ENCODE measurements around the gene UTP3.

The UTP3 gene

DNA sequence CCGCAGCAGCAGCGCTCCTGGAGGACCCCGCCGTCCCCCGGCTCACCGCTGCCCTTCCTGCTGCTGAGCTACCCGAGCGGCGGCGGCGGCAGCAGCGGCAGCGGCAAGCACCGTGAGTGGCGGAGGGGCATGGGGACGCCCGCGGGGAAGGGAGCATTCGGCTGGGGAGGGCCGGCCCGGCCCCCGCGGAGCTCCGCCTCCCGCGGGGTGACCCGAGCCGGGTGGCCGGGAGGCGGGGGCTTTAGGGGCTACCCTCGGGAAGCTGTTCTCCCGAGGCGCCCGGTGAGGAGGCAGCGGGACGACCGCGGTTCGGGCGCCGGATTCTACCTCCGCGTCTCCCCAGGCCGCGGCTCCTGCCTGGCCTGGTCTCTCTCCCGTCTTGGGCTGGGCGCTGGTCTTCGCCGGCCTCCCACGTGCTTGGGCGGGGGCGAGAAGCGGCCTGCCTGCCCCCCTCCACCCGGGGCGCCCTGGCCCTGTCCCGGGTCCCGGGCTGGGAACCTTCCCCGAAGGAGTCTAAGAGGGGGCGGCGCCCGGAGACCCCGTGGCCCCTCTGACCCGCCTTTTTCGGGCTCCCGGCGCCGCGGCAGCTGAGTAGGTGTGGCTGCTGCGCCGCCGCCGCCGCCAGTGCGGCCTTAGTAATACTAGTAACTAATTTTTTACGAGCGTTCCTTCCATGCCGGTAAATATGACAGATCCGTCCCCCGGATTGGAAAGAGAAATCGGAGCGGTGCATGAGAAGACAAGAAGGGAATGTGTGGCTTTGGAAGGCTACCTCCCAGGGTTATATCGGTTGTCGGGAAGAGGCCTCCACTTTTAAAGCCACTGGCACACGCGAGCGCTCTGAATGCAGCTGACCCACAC, 17.1 kb downstream of the UTP3 start:
- peak overlapping the region; percentile 70 for H2AK5ac ChIP-seq (ENCODE audit: low read depth, low read length)
- no peak overlapping the region for H3K4ac ChIP-seq (ENCODE audit: low read length)
- H3K27me3 ChIP-seq (ENCODE audit: control insufficient read depth in 3 of 3, insufficient read depth in 3 of 3, low read depth in 1 of 3, low read length in 3 of 3) = no peaks in the 10 kb centered on the region
- peak overlapping the region; percentile 79 for H4K91ac ChIP-seq (ENCODE audit: low read depth, low read length, poor library complexity)
- peak overlapping the region; percentile 93 for H3K9ac ChIP-seq (ENCODE audit: low read depth, low read length, poor library complexity)
- H2AFZ ChIP-seq (ENCODE audit: low read length) = peak overlapping the region; percentile 95
- H2BK12ac ChIP-seq (ENCODE audit: low read length) = no peak overlapping the region
- H2BK5ac ChIP-seq (ENCODE audit: low read length) = peak overlapping the region; percentile 93
- H3K18ac ChIP-seq (ENCODE audit: low read length) = peak overlapping the region; percentile 99
- H2BK15ac ChIP-seq (ENCODE audit: low read length) = peak overlapping the region; percentile 94
- no peak overlapping the region for H4K8ac ChIP-seq (ENCODE audit: low read depth, low read length)
- H3K4me1 ChIP-seq (ENCODE audit: control insufficient read depth in 2 of 2, insufficient read depth in 1 of 2, low read depth in 1 of 2, low read length in 2 of 2) = peaks cover 9 to 16% of the 10 kb centered on the region in 2 donors
- no peaks in the 10 kb centered on the region for H3K9me3 ChIP-seq (replicated peaks in 1 of 2; ENCODE audit: control insufficient read depth in 2 of 2, insufficient read depth in 1 of 2, low read depth in 1 of 2, low read length in 2 of 2)
- peak overlapping the region; percentile 66 for H3K4me2 ChIP-seq (ENCODE audit: insufficient read depth, low read length, poor library complexity, severe bottlenecking)
- no peaks in the 10 kb centered on the region for H3K79me1 ChIP-seq (ENCODE audit: low read depth, low read length)
- peak overlapping the region; percentile 31 for H2BK120ac ChIP-seq (ENCODE audit: low read depth, low read length)
- H3K36me3 ChIP-seq (replicated peaks in 1 of 2; ENCODE audit: control insufficient read depth in 2 of 2, insufficient read depth in 2 of 2, low read length in 2 of 2) = peaks cover 0 to 2% of the 10 kb centered on the region in 2 donors
- peak overlapping the region; percentile 67 for H3K27ac ChIP-seq (replicated peaks; ENCODE audit: low read length)
- peak; percentile 72 for DNase-seq (ENCODE audit: low spot score)
- WGBS, 2 donors (ENCODE audit: extremely low coverage in 2 of 2, insufficient read length in 2 of 2, insufficient replicate concordance in 1 of 2) = no CpG with 5 or more reads among the region's 86 CpGs
- H3K14ac ChIP-seq (ENCODE audit: low read length) = no peak overlapping the region
- peak overlapping the region; percentile 90 to 96 for H3K4me3 ChIP-seq (ENCODE audit: low read length in 2 of 2)
- H3K23ac ChIP-seq (ENCODE audit: low read depth, low read length, poor library complexity) = peak overlapping the region; percentile 98

DNA sequence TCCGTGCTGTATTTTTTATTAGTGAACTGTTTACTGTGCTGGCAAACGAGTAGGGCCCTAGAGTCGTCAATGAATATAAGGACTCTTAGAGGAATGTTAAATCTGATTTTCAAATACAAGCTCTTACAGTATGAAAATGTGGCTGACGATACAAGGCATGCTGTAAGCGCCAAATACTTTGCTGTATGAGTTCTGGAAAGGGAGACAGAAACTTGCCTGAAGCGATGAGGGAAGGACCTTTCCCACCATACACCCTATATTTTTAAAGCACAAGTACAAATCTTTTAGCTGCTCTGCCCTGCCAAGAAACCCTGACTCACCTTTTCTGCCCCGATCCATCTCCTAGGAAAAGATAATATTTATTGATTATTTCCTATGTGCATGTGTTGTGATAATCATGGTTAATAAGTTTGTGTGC, 17.7 kb downstream of the UTP3 start:
- H4K91ac ChIP-seq (ENCODE audit: low read depth, low read length, poor library complexity) = no peak overlapping the region
- H3K27me3 ChIP-seq (ENCODE audit: control insufficient read depth in 3 of 3, insufficient read depth in 3 of 3, low read depth in 1 of 3, low read length in 3 of 3) = no peaks in the 10 kb centered on the region
- H3K79me1 ChIP-seq (ENCODE audit: low read depth, low read length) = no peaks in the 10 kb centered on the region
- H3K18ac ChIP-seq (ENCODE audit: low read length) = no peak overlapping the region
- peaks cover 9 to 16% of the 10 kb centered on the region in 2 donors for H3K4me1 ChIP-seq (ENCODE audit: control insufficient read depth in 2 of 2, insufficient read depth in 1 of 2, low read depth in 1 of 2, low read length in 2 of 2)
- no peak overlapping the region for H3K14ac ChIP-seq (ENCODE audit: low read length)
- no peak overlapping the region for H2BK5ac ChIP-seq (ENCODE audit: low read length)
- H3K9ac ChIP-seq (ENCODE audit: low read depth, low read length, poor library complexity) = no peak overlapping the region
- peak overlapping the region; percentile 95 for H2AFZ ChIP-seq (ENCODE audit: low read length)
- H3K4me3 ChIP-seq (ENCODE audit: low read length in 2 of 2) = peak overlapping the region; percentile 90 to 96
- H3K4me2 ChIP-seq (ENCODE audit: insufficient read depth, low read length, poor library complexity, severe bottlenecking) = peak overlapping the region; percentile 66
- H2BK12ac ChIP-seq (ENCODE audit: low read length) = no peak overlapping the region
- no peak overlapping the region for H2BK120ac ChIP-seq (ENCODE audit: low read depth, low read length)
- no peak overlapping the region for H3K23ac ChIP-seq (ENCODE audit: low read depth, low read length, poor library complexity)
- no peak overlapping the region for H2BK15ac ChIP-seq (ENCODE audit: low read length)
- H2AK5ac ChIP-seq (ENCODE audit: low read depth, low read length) = no peak overlapping the region
- H3K9me3 ChIP-seq (replicated peaks in 1 of 2; ENCODE audit: control insufficient read depth in 2 of 2, insufficient read depth in 1 of 2, low read depth in 1 of 2, low read length in 2 of 2) = no peaks in the 10 kb centered on the region
- no peak overlapping the region for H3K27ac ChIP-seq (replicated peaks; ENCODE audit: low read length)
- H3K4ac ChIP-seq (ENCODE audit: low read length) = no peak overlapping the region
- no peak overlapping the region for H4K8ac ChIP-seq (ENCODE audit: low read depth, low read length)
- no peak for DNase-seq (ENCODE audit: low spot score)
- H3K36me3 ChIP-seq (replicated peaks in 1 of 2; ENCODE audit: control insufficient read depth in 2 of 2, insufficient read depth in 2 of 2, low read length in 2 of 2) = peaks cover 0 to 2% of the 10 kb centered on the region in 2 donors
- WGBS, 2 donors (ENCODE audit: extremely low coverage in 2 of 2, insufficient read length in 2 of 2, insufficient replicate concordance in 1 of 2) = no CpG with 5 or more reads among the region's 7 CpGs

DNA sequence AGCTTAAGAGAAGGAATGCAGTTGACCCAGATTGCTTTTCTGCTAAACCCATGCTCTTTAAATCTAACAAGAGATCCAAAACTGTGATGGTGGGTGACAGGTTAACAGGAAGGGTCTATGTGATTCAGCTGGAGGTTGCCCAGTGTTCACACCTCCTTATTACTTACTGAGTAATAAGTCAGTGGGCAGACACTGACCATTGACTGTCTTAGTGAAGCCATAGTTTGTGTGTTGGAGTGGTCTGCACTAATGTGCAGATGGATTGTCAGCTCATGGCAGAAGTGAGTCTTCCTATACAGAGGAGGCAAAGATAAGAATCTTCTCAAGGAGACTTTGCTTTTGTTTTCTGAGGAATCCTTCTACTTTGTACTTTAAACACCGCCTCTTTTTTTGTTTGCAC, 18.2 kb downstream of the UTP3 start:
- Histone ChIP-seq H3K9ac (ENCODE audit: low read depth, low read length, poor library complexity) (no peak overlapping the region), H3K18ac (ENCODE audit: low read length) (no peak overlapping the region), H3K4me1 (ENCODE audit: control insufficient read depth in 2 of 2, insufficient read depth in 1 of 2, low read depth in 1 of 2, low read length in 2 of 2) (peaks cover 9 to 18% of the 10 kb centered on the region in 2 donors), H2BK15ac (ENCODE audit: low read length) (no peak overlapping the region), H3K23ac (ENCODE audit: low read depth, low read length, poor library complexity) (no peak overlapping the region), H3K36me3 (replicated peaks in 1 of 2; ENCODE audit: control insufficient read depth in 2 of 2, insufficient read depth in 2 of 2, low read length in 2 of 2) (peaks cover 0 to 2% of the 10 kb centered on the region in 2 donors), H3K4me3 (ENCODE audit: low read length in 2 of 2) (peak overlapping the region in 1 of 2 donors; percentile 90), H3K4ac (ENCODE audit: low read length) (no peak overlapping the region), H2BK5ac (ENCODE audit: low read length) (no peak overlapping the region), H3K9me3 (replicated peaks in 1 of 2; ENCODE audit: control insufficient read depth in 2 of 2, insufficient read depth in 1 of 2, low read depth in 1 of 2, low read length in 2 of 2) (no peaks in the 10 kb centered on the region), H2AK5ac (ENCODE audit: low read depth, low read length) (no peak overlapping the region), H2AFZ (ENCODE audit: low read length) (no peak overlapping the region), H3K27ac (replicated peaks; ENCODE audit: low read length) (no peak overlapping the region), H3K27me3 (ENCODE audit: control insufficient read depth in 3 of 3, insufficient read depth in 3 of 3, low read depth in 1 of 3, low read length in 3 of 3) (no peaks in the 10 kb centered on the region), H3K14ac (ENCODE audit: low read length) (no peak overlapping the region), H2BK120ac (ENCODE audit: low read depth, low read length) (no peak overlapping the region), H4K8ac (ENCODE audit: low read depth, low read length) (no peak overlapping the region), H4K91ac (ENCODE audit: low read depth, low read length, poor library complexity) (no peak overlapping the region), H3K4me2 (ENCODE audit: insufficient read depth, low read length, poor library complexity, severe bottlenecking) (no peak overlapping the region), H2BK12ac (ENCODE audit: low read length) (no peak overlapping the region), H3K79me1 (ENCODE audit: low read depth, low read length) (no peaks in the 10 kb centered on the region)
- no CpG with 5 or more reads among the region's 1 CpG for WGBS, 2 donors (ENCODE audit: extremely low coverage in 2 of 2, insufficient read length in 2 of 2, insufficient replicate concordance in 1 of 2)
- no peak for DNase-seq (ENCODE audit: low spot score)

DNA sequence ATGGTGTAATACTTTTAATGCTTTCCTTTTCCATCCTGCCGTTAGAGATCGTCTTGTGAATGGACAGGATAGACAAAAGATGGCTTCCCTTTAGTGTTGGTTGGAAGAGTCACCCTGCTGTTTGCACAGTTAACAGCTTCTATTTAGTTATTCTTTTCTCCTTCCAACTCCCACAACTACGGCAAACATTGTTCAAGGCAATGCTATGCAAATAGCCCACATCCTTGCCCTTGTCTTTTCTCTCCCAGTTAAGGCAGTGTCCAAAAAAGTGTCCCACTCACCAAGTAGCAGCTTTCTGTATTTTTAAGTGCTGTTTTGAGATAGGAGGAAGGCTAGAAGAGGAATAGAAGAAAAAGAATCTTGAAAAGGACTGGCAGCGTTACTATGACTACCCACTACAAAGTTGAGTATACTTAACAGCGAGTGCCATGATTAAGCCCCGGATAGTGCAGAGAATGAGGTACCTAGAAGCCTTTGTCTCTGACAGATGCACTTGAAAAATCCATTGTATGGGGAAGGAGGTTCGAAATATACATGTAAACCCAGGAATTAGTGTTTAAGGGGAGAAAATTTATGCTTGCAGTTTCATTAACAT, 21.4 kb downstream of the UTP3 start:
- no peak overlapping the region for H2BK12ac ChIP-seq (ENCODE audit: low read length)
- peak overlapping the region; percentile 81 for H3K27ac ChIP-seq (replicated peaks; ENCODE audit: low read length)
- peak overlapping the region; percentile 75 for H2AFZ ChIP-seq (ENCODE audit: low read length)
- no peak overlapping the region for H4K8ac ChIP-seq (ENCODE audit: low read depth, low read length)
- no peak overlapping the region for H3K23ac ChIP-seq (ENCODE audit: low read depth, low read length, poor library complexity)
- peak overlapping the region in 1 of 2 donors; percentile 41 for H3K4me3 ChIP-seq (ENCODE audit: low read length in 2 of 2)
- no peaks in the 10 kb centered on the region for H3K79me1 ChIP-seq (ENCODE audit: low read depth, low read length)
- peak; percentile 35 for DNase-seq (ENCODE audit: low spot score)
- H3K27me3 ChIP-seq (ENCODE audit: control insufficient read depth in 3 of 3, insufficient read depth in 3 of 3, low read depth in 1 of 3, low read length in 3 of 3) = no peaks in the 10 kb centered on the region
- H2BK15ac ChIP-seq (ENCODE audit: low read length) = no peak overlapping the region
- H3K36me3 ChIP-seq (replicated peaks in 1 of 2; ENCODE audit: control insufficient read depth in 2 of 2, insufficient read depth in 2 of 2, low read length in 2 of 2) = peaks cover 0 to 2% of the 10 kb centered on the region in 2 donors
- no peaks in the 10 kb centered on the region for H3K9me3 ChIP-seq (replicated peaks in 1 of 2; ENCODE audit: control insufficient read depth in 2 of 2, insufficient read depth in 1 of 2, low read depth in 1 of 2, low read length in 2 of 2)
- H3K4me2 ChIP-seq (ENCODE audit: insufficient read depth, low read length, poor library complexity, severe bottlenecking) = peak overlapping the region; percentile 30
- no peak overlapping the region for H4K91ac ChIP-seq (ENCODE audit: low read depth, low read length, poor library complexity)
- no peak overlapping the region for H3K9ac ChIP-seq (ENCODE audit: low read depth, low read length, poor library complexity)
- H2BK5ac ChIP-seq (ENCODE audit: low read length) = no peak overlapping the region
- H3K14ac ChIP-seq (ENCODE audit: low read length) = no peak overlapping the region
- peaks cover 11 to 19% of the 10 kb centered on the region in 2 donors for H3K4me1 ChIP-seq (ENCODE audit: control insufficient read depth in 2 of 2, insufficient read depth in 1 of 2, low read depth in 1 of 2, low read length in 2 of 2)
- H2BK120ac ChIP-seq (ENCODE audit: low read depth, low read length) = no peak overlapping the region
- no CpG with 5 or more reads among the region's 7 CpGs for WGBS, 2 donors (ENCODE audit: extremely low coverage in 2 of 2, insufficient read length in 2 of 2, insufficient replicate concordance in 1 of 2)
- H3K4ac ChIP-seq (ENCODE audit: low read length) = no peak overlapping the region
- no peak overlapping the region for H2AK5ac ChIP-seq (ENCODE audit: low read depth, low read length)
- no peak overlapping the region for H3K18ac ChIP-seq (ENCODE audit: low read length)

Data from neuronal stem cell (in vitro differentiated cells).